ENCODE data around the gene XCL2.
"Not testable (repeated sequence)": the region's sequence is repeated elsewhere in the genome, so short reads cannot be mapped to it uniquely, and the experiment has no call there.

The XCL2 gene, protein sequence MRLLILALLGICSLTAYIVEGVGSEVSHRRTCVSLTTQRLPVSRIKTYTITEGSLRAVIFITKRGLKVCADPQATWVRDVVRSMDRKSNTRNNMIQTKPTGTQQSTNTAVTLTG

DNA sequence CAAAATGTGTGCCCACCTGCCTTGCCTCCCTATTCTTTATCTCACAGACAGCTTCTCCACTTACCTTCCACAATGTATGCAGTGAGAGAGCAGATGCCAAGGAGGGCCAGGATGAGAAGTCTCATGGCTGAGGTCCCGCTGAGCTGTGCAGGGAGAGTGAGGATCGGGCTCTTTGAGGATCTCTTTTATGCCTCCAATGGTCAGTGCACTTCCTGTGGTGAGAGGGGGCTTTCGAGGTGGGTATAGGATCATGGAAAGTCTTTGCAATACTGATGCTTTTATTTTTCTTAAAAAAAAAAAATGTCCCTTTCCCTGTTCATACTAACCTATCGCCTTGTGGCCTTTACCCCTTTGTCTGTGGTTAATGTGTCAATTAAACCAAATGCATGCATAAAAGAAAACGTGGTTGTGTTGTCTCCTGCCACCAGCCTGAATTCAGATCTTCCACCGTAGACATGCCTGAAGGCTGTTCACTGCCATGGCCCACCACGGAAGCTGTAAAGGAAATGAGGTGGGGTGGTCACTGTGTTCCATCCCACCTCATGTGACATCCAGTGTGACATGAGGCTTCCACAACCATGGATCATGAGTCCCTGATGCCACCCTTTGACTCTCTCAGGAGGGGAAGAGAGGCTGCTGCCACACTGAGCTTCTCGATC is at the start of gene XCL2:
Gene XCL2, minus strand, starts transcription at position 158 of the 659 bp plus-strand sequence. Its CDS starts 33 bp downstream, at position 125.
- DNase-seq (ENCODE audit: low read depth): not testable (repeated sequence)

DNA sequence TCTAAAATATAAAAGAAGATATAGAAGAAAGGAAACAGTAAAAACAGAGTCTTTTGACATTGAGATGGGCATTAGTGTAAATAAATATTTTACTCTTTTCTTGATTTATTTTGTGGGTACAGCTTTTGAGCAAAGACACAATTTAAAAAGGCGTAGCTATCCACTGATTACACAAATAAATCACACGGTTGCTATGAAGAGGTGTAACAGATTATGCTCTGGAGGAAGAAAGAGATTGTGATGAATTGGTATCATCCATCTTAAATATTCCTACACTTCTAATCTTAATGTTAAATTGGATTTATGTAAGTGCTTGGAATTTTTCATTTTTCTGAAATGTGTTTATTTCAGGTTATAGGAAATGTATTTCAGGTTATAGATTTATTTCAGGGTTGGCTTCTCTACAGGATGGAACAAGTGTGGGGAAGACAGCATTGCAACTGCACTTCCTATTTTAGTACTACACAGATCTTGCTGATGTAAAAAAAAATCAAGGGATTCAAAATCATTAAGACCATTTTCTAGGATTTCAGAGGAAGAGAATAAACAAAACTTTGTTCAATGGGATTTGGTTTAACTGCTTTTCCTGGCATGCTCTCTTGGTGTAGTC is 47.9 kb upstream of the XCL2 start:
- DNase-seq (ENCODE audit: low read depth): no peak

DNA sequence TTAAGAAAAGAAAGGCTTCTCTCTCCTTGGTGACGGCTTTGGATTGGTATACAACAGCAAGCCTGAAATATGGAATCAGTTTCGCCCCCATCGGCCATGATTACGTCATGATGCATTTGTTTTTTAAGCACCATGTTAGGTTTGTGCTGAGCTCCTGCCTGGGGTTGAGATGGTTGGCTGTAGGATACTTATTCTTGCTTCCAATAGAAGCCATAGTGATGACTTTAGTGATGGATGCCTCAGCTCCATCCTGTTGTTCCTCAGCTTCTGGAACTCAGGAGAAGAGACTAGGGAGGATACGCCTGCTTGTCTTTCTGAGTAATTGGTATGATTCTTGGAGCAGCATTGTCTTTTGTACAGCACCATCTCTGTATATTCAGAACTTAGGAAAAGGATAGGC is 47.3 kb upstream of the XCL2 start:
- DNase-seq (ENCODE audit: low read depth): no peak

DNA sequence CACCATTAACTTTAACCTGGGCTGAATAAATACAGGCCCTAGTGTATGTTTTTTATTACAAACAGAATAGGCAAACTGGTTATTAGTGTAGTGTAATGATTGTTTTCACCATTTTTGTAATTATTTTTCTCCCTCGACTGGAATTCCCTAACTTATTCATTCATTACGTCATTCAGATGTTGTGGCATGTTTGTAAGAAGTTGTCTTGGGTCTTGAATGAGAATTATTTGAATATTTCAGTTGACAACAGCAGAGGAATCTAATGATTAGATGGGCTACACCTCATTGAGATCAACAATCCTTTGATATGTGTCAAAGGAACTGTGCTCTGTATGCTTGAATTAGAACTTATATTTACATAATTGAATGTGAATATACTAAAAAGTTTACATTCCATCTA is 45.4 kb upstream of the XCL2 start:
- no peak for DNase-seq (ENCODE audit: low read depth)

DNA sequence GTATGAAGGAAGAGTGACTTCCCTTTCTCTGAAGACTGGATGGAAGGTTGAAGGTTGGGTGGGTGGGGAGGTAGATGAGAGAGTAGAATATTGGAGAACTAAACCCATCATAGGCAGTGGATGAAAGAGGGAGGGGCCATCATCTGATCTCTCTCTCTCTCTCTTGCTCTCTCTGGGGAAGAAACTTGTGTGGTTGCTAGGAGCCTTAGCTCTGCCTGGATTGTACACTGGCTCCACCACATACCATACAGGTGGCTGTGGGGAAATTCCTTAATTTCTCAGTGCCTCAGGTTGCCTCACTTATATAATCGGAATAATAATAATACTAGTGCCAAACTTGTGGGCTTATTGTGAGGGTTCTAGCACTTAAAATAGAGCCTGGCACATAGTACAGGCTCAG is 42.1 kb upstream of the XCL2 start:
- DNase-seq (ENCODE audit: low read depth): no peak

DNA sequence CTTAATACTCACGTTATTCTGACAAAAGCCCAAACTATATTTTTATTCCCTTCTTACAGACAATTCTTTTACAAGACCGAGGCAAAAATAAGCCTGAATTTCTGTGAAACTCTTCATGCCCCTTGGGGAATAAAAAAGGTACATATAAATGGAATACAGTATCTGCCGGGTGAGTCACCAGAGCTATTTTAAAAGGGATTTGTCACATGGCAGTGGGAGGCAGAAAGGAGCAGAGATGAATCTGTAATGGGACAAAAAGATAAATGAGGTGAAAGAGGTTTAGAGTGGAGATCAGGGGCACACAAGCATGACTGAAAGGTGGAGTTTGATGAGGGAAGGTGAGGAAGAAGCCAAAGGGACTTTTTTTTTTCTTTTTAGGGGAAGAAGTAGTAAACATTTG is 41.4 kb upstream of the XCL2 start:
- peak; percentile 44 for DNase-seq (ENCODE audit: low read depth)

DNA sequence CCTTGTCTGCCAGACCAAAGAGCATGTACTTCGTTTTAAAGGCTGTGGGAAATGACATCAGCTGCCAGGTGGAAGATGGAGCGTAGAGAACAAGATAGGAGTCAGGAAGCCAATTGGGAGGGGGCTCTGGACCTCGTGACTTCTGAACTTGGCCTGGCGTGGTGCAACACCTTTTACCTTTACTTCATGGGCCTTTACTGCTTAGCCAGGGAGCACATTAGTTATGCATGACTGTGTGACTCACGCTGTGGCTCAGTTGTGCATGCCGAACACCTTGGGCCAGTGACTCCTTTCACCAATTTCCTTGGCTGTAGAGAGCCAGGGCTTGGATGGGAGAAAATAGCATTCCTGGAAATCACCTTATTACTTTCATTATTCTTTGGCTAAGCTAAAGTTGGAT is 39.8 kb upstream of the XCL2 start:
- DNase-seq (ENCODE audit: low read depth): no peak

DNA sequence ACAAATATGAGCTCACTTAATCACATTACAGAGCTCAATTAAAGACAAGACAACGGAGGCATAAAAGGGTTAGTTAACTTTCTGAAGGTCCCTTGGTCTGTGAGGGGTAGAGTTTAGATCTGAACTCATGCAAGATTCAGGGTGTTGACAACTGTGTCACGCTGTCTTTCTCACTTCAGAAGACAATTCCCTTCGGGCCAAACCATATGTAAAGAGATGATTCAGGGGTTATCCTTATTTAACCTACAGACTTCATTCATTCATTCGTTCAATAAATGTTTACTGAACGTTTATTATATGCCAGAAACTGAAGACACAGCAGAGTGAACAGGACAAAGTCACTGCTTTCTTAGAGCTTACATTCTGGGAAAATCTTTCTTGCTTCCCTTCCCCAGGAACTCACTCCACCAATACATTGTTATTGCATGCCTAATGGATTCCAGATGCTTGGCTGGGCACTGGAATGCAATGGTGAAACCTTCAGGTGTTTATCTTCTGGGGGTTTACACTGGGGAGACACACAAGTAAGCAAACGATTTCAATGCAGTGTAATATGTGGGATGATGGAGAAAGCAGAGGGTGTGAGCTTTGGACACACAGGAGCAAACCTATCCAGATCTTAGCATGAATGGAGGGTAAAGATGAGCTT is 39.0 kb upstream of the XCL2 start:
- DNase-seq (ENCODE audit: low read depth): no peak

DNA sequence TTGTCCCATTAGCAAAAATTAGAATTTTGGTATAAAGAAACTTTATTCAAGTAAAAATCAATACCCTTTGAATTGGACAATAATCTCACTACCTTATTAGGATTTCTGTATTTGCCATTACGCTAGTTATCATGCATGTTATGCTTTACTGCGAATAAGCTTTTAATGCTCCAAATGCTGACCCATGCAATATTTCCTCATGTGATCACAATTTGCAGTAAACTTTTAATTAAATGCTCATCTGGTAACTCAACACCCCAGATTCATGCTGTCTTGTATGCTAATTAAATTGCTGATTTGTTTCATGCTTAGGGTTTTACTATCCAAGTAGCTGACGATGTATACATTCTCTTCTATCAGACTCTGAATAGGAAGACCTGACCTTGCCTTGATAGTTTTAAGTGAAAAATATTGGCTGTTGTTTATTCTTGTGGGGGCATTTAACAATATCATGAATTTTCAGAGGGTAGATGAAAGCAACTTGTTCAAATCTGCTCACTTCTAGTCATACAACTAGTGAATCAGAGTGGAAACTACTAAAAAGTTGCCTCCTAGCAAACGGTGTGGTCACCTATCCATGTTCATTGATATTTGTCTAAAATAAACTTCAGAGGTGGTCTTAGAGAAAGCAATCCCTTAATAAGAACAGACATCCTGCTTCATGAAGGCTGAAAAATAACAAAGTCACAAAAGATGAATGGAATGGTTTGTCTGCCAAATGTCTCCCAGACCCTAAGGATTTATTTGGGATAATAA is 38.2 kb upstream of the XCL2 start:
- DNase-seq (ENCODE audit: low read depth): no peak

DNA sequence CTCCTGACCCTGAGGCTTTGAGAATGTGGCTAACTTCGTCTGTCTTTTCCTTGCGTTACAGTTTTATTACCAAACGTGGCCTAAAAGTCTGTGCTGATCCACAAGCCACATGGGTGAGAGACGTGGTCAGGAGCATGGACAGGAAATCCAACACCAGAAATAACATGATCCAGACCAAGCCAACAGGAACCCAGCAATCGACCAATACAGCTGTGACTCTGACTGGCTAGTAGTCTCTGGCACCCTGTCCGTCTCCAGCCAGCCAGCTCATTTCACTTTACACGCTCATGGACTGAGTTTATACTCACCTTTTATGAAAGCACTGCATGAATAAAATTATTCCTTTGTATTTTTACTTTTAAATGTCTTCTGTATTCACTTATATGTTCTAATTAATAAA is 37.2 kb upstream of the XCL2 start:
- not testable (repeated sequence) for DNase-seq (ENCODE audit: low read depth)

DNA sequence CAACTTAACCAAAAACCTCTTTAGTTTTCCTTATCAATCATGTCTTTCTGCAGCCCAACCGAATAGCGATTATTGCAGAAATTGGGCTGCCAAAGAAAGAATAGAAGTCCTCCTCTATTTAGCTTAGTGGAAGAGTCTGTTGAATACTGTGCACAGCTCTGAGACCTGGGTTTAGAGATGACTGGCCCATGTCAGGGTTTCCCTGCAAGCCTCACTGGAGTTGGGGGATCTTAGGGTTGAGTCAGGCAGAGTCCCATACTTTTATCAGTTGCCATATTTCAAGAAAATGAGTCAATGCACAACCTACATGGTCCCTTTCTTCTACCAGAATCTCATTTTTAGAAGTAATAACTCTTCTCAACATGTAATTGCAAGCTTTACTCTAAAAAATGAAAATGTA is 36.5 kb upstream of the XCL2 start:
- not testable (repeated sequence) for DNase-seq (ENCODE audit: low read depth)

DNA sequence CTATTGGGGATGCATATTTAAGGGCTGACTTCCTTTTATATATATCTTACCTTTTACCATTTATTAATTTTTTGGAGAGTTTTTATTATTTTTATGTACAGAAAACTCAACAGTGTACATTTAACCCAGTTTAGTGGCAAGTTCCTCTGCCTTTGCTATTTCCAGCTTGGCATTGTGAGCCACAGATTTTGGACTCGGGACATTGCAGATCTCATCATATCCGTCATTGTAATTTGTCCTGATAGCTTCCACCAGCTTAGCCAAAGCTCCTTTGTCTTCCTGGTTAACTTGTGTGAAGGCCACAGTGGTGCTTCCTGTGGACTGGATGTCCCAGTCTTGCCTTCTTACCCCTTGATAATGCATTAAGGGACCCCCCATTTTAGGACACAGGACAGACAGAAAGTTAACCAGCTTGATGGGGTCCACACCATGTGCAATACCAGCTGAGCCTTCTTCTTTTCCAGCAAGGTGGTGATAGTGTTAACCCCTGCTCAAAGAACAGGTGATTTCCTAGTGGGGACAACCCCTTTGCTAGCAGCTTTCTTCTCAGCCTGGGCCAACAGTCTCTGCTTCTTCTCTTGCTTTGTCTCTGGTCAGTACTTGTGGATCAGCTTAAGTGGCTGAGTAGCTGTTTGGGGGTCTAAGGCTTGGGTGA is 34.9 kb upstream of the XCL2 start:
- DNase-seq (ENCODE audit: low read depth): not testable (repeated sequence)

DNA sequence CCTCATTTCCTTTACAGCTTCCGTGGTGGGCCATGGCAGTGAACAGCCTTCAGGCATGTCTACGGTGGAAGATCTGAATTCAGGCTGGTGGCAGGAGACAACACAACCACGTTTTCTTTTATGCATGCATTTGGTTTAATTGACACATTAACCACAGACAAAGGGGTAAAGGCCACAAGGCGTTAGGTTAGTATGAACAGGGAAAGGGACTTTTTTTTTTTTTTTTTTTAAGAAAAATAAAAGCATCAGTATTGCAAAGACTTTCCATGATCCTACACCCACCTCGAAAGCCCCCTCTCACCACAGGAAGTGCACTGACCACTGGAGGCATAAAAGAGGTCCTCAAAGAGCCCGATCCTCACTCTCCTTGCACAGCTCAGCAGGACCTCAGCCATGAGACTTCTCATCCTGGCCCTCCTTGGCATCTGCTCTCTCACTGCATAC is 32.5 kb upstream of the XCL2 start, which contains the start of gene XCL1:
Gene XCL1, plus strand, starts transcription at position 361 of the 444 bp plus-strand sequence. Its CDS starts 33 bp downstream, at position 394.
- not testable (repeated sequence) for DNase-seq (ENCODE audit: low read depth)

DNA sequence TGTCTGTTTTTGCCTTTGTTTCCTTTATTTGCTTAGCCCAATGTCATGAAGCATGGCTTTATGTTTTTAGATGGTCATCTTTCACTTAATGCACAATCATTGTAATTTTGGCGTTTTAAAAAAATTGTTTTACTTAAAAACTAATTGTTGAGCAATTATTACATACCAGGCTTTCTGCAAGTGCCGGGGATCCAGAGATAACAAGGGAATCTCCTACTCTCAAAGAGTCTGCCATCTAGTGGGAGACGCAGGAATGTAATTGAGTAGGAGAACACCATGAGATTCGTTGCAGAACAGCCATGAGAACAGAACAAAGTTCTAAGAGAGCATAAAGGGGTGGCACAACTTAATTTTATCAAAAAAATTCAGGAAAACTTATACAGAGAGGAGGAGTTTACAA is 30.4 kb upstream of the XCL2 start:
- peak; percentile 70 for DNase-seq (ENCODE audit: low read depth)

DNA sequence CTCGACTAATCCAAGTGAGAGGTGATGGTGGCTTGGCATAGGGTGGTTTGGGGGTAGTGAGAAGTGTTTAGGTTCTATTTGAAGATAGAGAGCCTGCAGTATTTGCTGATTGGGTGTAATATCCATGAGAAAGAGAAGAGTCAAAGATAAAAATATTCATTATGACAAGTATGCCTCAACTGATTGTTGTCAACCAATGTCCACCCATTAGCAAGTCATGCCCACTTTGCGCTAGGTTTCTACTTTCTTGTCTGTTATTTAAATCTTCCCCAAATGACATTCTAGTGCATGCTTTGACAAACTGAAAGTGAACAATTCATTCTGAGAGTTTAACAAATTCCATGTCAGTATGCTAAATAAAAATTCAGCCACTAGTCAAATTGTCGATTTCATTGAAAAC is 28.8 kb upstream of the XCL2 start:
- DNase-seq (ENCODE audit: low read depth): no peak

DNA sequence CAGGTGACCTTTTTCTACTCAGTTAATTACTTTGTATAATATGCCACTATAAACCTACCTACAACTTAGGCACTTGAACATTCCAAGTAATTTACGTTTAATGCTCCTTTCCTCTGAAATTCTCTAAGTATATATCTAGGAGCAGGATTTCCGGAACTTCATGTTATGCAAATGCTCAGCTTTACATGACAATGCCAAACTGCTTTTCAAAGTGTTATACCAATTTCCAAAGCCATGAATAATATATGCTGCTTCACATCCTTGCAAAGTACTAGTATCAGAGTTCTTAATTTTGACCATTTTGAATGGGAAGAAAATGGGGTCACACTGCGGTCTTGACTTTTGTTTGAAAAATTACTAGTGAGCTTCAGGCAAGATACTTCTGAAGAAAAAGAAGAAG is 26.9 kb upstream of the XCL2 start:
- no peak for DNase-seq (ENCODE audit: low read depth)

DNA sequence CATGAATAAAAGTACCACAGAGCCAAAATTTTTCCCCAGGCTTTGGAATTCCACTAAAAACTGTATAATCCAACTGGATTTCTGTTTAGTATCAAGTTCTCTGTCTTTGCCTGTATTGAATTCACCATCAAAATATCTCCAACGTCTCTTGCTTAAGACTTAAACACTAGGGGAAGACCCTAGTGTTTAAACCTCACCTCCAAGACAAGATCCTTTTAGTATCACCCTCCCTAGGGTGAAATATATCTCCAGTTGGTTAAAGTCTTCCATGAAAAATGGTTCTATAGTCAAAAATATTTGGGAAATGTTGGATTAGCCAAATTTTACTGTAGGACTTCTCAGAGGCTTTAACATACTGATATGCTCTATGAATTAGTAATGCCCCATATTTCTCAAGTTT is 24.5 kb upstream of the XCL2 start:
- no peak for DNase-seq (ENCODE audit: low read depth)

DNA sequence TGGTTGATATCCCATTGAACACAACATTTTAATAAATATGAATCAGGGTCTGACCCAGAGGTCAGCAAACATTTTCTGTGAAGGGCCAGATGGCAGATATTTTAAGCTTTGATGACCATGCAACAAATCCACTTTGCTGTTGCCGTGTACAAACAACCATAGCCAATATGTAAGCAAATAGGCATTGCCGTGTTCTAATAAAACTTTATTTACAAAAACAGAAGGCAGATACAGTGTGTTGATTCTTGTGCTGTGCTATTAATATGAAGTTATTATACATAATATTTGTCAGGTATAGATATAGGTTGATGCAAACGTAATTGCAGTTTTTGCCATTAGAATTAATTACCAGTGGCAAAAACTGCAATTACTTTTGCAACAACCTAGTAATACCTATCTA is 23.8 kb upstream of the XCL2 start:
- DNase-seq (ENCODE audit: low read depth): no peak

DNA sequence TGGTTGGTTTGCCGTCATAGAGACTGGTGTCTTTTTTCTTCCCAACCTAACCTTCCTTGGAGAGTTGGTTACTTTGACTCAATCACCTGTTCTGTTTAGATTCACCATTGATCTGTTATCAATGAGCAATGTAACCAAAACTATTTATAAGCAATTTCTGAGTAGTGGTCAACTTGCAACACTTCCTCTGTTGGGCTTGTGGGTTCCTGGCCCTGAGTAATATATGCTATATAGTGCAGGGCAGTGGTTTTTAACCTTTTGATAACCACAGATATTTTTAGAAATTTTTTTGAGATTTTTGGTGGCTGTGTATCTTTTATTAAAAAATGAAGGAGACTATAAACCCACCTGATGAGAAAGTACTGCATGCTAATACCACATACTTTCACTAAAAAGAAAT is 23.2 kb upstream of the XCL2 start:
- DNase-seq (ENCODE audit: low read depth): no peak

DNA sequence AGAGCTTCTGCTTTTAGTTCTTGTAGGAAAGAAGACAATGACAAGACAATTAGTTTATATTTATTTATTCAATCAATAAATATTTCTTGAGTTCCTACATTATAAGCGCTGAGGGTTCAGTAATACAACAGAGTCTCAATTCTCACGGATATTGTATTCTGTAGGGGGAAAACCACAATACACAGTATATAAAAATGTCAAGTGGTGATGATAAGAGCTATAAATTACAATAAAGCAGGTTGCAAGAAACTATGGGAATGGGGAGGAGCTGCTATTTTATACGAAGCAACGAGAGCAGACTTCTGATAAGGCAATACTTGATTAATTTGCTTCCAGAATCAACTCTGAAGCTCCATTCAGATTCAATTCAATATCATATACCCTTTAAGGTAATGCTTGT is 22.0 kb upstream of the XCL2 start:
- peak; percentile 9 for DNase-seq (ENCODE audit: low read depth)

DNA sequence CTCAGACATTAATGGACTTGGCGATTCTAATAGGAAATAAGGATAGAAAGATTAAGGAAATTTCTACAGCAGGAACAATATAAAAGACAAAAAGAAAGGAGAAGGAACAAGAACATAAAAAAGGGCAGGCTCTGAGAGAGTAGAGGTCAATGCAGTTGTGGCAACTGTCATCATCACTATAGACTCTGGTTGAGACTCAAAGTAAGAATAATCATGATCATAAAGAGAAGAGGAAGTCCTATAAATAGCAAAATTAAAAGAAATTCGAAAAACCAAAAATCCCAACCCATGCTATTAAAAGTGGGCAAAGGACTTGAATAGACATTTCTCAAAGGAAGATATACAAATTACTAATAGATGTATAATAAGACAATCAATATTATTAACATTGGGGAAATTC is 18.2 kb upstream of the XCL2 start:
- DNase-seq (ENCODE audit: low read depth): no peak

DNA sequence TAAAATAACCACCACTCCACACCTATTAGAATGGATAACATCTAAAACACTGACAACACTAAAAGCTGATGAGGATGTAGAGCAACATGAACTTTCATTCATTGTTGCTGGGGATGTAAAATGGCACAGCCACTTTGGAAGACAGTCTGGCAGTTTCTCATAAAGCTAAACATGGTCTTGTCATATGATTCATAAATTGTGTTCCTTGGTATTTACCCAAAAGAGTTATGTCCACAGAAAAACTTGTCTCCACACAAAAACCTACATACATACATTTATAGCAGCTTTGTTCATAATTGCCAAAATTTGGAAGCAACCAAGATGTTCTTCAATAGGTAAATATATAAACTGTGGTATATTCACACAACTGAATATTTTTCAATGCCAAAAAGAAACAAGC is 16.6 kb upstream of the XCL2 start:
- DNase-seq (ENCODE audit: low read depth): no peak

Measured in amniotic epithelial cell (primary cell).